Stimulated activated CD8-positive, alpha-beta memory T cell treated with anti-CD3 and anti-CD28 coated beads, Interleukin-12 subunit alpha, Interleukin-12 subunit beta, amount 100 ng/mL, for 4 hours (primary cell): ENCODE data around the gene CACNA1G.

ENCODE experiments used
- DNase-seq: peaks from one replicate; pipeline ENCODE4 v3.0.0-alpha.2; 2020; ENCODE audit warnings: low read depth

The CACNA1G gene

GRCh38 chr17:50548831-50549230, 11.7 kb upstream of the CACNA1G start:
- no peak for DNase-seq

GRCh38 chr17:50549256-50549941, 11.1 kb upstream of the CACNA1G start:
- DNase-seq: no peak

GRCh38 chr17:50549969-50550368, 10.5 kb upstream of the CACNA1G start:
- no peak for DNase-seq

- no peak for DNase-seq
Measured at GRCh38 chr17:50550661-50551432, 9.7 kb upstream of the CACNA1G start.

GRCh38 chr17:50551433-50551815, 9.1 kb upstream of the CACNA1G start:
- no peak for DNase-seq

GRCh38 chr17:50551884-50552283, 8.6 kb upstream of the CACNA1G start:
- DNase-seq: no peak

- no peak for DNase-seq
Measured at GRCh38 chr17:50554201-50554600, 6.3 kb upstream of the CACNA1G start.

GRCh38 chr17:50556803-50557202, 3.7 kb upstream of the CACNA1G start:
- DNase-seq: no peak

- no peak for DNase-seq
Measured at GRCh38 chr17:50557630-50558029, 2.9 kb upstream of the CACNA1G start.

GRCh38 chr17:50558091-50558490, 2.4 kb upstream of the CACNA1G start:
- DNase-seq: no peak

GRCh38 chr17:50558581-50558940, 2.0 kb upstream of the CACNA1G start:
- no peak for DNase-seq

- DNase-seq: no peak
Measured at GRCh38 chr17:50558941-50559614, 1.4 kb upstream of the CACNA1G start.

- DNase-seq: no peak
Measured at GRCh38 chr17:50559674-50560184, 786 bp upstream of the CACNA1G start.

GRCh38 chr17:50560931-50561745, 623 bp downstream of the CACNA1G start:
- no peak for DNase-seq

- no peak for DNase-seq
Measured at GRCh38 chr17:50561746-50562141, 1.2 kb downstream of the CACNA1G start.

- no peak for DNase-seq
Measured at GRCh38 chr17:50562242-50563091, 2.0 kb downstream of the CACNA1G start.

GRCh38 chr17:50563092-50563511, 2.6 kb downstream of the CACNA1G start:
- no peak for DNase-seq

- no peak for DNase-seq
Measured at GRCh38 chr17:50564916-50565315, 4.4 kb downstream of the CACNA1G start.

GRCh38 chr17:50565402-50566350, 5.2 kb downstream of the CACNA1G start:
- DNase-seq: no peak

- no peak for DNase-seq
Measured at GRCh38 chr17:50566886-50567285, 6.4 kb downstream of the CACNA1G start.
